HG03135 (cell line): ENCODE data around the gene ANGPTL8.

ENCODE experiments used
- ATAC-seq: cut with Tn5 transposase; IDR thresholded peaks from one replicate; pipeline ENCODE4 v1.9.1; 2021; ENCODE audit warnings: mild to moderate bottlenecking, moderate library complexity; ENCODE audit not compliant: unreplicated experiment

The ANGPTL8 gene

DNA sequence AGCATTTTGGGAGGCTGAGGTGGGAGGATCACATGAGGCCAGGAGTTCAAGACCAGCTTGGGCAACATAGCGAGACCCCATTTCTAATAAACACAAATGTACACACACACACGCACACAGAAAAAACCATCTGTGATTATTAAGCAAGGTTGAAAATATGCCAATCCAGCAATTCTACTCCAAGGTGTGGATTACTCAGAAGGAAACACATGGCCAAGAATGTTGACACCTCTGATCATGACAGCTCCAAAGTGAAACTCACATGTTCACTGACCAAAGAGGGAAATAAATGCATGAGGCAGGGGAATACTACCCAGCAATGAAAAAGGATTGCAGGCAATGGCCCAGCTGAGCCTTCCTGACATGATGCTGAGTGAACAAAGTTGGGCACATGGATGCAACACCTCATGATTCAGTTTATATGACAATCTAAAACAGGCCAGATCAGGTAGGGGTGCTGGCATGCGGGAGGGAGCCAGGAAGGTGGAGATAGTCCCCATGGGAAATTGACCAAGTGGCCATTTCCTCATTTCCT lies 18.5 kb downstream of the ANGPTL8 start:
- no peak for ATAC-seq

DNA sequence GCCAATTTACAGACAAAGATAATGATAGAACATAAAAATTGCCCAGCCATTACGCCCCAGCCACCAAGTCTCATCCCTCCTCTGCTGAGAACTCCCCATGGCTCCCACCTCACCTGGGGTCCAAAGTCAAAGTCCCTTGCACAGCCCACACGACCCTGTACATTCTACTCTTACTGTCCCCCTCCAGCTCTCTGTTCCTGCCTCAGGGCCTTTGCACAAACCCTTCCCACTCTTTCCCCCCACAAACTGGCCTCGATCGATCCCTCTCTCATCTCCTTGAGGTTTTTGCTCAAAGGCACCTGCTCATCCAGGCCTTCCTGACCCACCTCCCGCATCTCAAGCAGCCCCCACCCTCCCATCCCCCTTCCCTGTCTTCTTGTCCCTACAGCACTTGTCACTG lies 21.6 kb downstream of the ANGPTL8 start:
- ATAC-seq: no peak

DNA sequence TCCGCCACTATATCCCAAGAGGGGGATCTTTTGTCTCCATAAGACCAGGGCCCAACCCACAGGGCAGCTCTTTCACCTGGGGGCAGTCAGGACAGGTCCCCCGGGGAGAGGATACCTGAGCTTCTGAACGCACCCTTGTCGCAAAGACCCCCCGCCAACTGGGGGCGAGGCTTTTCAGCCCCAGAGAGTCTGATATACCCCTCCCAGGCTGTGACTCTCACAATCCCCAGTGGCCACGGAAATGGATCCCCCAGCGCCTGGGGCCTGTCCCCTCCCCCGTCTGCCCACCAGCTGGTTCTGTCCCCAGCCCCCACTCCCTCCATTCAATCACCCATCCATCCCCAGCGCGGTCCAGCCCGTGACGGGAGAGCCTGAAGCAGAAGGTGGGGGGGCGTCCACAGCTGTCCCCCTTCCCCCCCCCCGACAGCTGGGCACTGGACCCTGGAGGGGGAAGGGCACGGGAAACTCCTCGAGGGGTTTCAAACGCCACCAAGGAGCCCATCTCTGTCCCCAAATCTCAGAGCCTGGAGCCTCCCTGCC lies 22.1 kb downstream of the ANGPTL8 start:
- no peak for ATAC-seq

DNA sequence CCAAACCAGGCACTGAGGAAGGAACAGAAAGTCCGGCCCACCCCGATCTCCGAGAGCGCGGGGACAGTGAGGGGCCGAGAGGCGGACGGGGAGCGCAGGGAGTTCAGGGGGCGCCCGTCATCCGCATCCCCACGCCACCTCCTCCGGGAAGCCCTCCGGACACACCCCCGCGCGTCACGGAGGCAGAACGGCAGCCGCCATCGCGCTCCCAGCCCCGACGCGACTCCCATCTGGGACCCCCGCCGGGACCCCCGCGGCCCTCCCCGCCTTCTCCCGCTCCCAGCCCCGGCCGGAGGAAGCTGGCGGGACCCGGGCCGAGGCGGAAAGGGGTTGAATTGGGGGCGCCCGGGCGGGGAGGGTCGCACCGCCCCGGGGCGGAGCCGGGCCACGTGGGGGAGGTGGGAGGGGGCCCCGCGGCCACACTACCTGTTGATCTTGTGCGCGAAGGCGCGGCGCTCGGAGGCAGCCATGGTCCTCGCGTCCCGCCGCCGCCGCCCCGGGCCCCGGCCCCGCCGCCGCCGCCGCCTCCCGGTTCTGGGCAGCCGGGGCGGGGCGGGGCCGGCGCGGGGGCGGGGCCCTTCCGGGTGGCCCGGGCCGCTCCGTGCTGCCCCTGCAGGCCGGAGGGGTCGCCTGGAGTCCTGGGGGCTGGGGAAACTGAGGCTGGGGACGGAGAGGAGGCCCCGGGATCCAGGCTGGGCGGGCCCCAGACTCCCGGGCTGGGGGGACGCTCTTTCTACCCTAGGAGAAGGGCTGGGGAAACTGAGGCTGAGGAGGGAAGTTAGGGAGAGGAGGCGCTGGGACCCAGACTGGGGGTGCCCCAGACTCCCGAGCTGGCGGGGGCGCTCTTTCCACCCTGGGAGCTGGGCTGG lies 22.8 kb downstream of the ANGPTL8 start, which contains the start of gene DOCK6:
Gene DOCK6, minus strand, starts transcription at position 554 of the 869 bp plus-strand sequence. Its CDS starts 84 bp downstream, at position 470.
- no peak for ATAC-seq

DNA sequence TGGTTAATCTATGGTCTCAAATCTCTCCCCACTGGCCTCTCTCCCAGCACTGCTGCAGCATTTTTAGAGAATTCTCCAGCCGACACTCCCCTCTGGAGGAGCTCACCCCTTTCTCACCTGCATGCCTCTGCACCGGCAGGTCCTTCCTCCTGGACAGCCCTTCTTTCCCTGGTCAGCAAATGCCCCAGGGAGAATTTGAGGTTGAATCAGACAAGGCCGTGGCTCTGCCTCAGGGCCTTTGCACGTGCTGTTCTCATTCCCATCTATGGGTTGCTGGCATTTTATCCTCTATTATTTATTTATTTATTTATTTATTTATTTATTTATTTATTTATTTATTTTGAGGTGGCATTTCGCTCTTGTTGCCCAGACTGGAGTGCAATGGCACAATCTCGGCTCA lies 24.3 kb downstream of the ANGPTL8 start:
- ATAC-seq: no peak

DNA sequence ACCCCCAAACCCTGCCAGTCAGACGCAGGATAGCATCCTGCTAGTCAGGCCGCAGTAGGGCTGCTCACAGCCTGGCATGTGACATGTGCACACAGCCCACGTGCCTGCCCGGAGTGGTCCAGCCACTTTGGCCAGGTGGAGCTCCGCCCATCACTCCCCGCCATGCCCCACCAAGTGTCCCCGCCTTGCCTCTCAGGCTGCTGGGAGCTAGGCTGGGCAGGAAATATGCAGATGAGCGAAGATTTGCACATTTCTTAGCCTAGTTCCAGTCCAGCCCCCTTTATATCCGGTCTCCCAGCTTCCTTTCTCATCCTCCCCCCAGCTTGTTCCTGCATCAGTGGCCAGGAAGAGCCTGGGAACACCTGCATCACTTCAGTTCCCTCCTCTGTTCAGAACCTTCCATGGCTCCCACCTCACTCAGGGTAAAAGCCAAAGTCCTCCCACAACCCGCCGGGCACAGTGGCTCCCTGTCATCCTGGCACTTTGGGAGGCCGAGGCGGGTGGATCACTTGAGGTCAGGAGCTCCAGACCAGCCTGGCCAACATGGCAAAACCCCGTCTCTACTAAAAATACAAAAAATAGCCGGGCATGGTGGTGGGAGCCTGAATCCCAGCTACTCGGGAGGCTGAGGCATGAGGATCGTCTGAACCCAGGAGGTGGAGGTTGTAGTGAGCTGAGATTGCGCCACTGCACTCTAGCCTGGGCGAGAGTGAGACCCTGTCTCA lies 25.2 kb downstream of the ANGPTL8 start:
- ATAC-seq: no peak

DNA sequence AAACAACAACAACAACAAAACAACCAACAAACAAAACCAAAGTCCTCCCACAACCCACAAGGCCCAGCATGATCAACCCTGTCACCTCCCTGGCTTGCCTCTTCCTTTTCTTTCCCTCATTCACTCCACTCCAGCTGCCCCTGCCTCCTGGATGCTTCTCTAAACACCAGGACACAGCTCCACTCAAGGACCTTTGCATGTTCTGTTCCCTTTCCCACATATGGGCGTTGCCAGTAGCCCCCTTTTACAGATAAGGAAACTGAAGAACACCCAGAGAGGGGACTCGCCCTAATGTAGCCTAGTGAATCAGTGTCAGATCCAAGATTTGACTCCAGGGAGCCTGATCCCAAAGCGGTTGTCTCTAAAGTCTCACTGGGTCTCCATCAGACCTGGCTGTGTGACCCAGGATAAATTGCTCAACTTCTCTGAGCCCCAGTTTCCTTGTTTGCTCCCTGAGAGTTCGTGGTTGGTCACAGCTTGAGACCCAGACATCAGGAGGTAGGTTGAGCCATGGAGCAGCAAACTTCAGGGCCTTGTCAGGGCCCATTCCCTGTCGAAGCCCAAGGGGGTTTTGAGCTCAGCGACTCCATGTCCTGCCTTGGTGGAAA lies 25.9 kb downstream of the ANGPTL8 start:
- no peak for ATAC-seq

DNA sequence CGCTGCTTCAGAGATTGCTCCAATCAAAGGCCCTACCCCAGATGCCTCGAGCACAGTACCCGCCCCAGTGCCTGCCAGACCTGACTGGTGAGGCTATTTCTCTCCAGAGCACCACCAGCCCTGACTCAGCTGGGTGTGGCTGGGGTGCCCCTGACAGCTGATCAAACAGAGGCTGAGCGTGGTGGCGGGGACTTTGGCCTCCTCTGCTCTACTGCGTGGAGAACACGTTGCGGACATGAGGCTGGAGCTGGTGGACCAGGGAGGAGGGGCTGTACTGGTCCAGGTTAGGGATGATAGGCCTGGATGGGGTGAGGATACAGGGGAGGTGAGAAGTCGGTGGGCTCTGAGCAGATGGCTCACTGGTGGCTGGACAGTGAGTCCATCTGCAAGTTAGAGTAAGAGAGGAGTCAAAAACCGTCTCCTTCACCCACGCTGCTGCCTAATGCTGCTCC lies 26.4 kb downstream of the ANGPTL8 start:
- no peak for ATAC-seq

DNA sequence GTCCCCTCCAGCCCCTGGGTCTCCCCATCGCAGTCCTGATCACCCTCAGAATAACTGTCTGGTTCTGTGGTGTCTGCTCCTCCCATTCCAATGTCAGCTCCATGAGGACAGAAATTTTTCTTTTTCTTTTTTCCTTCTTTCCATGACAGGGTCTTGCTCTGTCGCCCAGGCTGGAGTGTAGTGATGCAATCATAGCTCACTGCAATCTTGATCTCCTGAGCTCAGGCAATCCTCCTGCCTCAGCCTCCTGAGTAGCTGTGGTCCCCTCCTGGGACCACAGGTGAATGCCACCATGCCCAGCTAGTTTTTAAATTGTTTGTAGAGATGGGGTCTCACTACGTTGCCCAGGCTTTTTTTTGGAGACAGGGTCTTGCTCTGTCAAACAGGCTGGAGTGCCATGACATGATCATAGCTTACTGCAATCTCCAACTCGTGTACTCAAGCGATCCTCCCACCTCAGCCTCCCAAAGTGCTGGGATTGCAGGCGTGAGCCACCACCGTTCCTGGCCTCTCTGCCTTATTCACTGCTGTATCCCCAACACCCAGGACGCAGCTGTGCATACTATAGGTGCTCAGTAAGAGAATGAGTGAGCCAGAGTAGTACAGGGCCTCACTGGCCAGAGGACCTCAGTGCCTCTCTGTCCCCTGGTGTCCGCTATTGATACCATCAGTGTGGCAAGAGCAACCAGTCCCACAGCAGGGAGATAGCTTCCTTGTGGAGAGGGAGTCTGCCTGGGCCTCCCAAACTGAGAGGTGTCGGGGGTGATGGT lies 28.1 kb downstream of the ANGPTL8 start:
- no peak for ATAC-seq

DNA sequence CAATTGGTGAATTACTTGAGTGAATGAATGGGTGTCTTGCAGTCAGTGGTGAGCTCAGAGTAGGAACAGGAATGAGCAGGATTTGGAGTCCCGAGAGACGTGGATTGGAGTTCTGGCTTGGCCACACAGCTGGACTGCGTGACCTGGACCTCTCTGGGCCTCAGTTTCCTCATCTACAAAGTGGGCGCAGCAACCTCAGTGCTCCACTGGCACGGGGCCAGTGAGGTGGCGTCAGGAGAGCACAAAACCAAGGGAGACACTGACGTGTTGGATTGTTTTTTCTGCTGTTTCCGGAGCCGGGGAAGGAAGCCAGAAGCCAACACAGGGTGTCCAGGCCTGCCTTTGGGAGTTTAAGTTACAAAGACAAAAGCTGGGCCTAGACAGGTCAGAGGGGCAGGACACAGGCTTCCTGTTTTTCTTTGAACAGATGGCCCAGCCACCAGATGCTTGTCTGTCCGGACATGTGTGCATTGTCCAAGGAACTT lies 29.4 kb downstream of the ANGPTL8 start:
- no peak for ATAC-seq

DNA sequence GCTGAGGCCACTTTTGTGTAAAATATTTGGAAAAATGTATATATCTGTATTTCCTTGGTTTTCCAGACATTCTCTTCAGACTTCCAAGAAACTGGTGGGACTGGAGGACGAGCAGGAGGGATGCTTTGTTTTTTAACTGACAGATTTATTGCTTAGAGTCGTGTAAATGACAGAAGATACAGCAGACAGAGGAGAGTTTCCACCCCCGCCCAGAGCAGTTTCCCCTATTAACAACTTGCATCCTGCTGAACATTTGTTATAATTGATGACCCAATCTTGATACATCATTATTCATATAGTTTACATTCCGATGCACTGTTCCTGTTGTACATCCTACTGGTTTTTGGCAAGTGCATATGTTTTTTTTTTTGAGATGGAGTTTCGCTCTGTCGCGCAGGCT lies 30.0 kb downstream of the ANGPTL8 start:
- ATAC-seq: no peak

DNA sequence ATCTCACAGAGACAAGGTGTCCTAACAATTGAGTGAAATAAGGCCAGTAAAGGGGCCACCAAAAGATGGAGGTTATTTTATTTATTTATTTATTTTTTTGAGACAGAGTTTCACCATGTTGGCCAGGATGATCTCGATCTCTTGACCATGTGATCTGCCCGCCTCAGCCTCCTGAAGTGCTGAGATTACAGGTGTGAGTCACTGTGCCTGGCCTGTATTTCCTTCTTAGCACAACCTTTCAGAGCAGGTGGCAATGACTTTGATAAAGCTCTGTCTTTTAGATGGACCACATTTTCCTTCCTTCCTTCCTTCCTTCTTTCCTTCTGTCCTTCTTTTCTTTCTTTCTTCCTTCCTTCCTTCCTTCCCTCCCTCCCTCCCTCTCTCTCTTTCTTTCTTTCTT lies 33.9 kb downstream of the ANGPTL8 start:
- ATAC-seq: no peak

DNA sequence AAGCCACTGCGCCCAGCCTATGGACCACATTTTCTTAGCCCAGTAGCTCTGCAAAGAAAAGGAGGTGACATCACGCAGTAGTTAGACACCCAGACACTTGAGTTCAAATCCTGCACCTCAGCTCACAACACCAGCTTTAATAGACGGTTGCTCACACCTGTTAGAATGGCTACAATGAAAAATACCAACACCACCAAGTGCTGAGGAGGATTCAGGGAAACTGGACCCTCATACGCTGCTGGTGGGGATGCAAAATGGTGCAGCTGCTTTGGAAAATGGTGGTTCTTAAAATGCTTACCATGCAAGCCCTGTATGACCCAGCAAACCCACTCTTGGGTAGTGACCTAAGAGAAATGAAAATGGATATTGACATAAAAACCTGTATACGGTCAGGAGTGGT lies 34.6 kb downstream of the ANGPTL8 start:
- no peak for ATAC-seq

DNA sequence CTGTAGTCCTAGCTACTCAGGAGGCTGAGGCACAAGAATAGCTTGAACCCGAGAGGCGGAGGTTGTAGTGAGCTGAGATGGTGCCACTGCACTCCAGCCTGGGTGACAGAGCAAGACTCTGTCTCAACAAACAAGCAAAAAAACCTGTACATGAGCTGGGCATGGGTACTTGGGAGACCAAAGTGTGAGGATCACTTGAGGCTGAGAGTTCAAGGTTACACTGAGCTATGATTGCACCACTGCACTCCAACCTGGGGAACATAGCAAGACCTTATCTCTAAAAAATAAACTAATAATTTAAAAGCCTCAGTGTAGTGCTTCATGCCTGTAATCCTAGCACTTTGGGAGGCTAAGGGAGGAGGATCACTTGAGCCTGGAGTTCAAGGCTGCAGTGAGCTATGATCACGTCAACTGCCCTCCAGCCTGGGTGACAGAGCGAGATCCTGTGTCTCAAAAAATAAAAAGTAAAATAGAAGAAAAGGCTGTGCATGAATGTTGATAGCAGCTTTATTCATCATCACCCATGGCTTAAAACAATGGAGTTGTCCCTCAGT lies 35.2 kb downstream of the ANGPTL8 start:
- ATAC-seq: no peak

DNA sequence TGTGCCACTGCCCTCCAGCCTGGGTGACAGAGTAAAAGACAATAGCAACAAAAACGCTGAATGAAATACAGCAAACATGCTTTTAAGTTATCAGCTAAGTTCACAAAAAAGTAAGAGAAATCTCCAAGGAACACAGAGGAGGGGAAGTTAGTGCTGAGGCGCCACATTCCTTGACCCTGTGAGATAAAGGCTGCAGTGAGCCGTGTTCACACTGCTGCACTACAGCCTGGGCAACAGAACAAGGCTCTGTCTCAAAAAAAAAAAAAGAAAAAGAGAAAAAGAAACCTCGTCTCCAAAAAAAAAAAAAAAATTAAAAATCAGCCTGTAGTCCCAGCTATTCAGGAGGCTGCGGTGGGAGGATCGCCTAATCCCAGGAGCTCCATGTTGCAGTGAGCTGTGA lies 39.3 kb downstream of the ANGPTL8 start:
- no peak for ATAC-seq

DNA sequence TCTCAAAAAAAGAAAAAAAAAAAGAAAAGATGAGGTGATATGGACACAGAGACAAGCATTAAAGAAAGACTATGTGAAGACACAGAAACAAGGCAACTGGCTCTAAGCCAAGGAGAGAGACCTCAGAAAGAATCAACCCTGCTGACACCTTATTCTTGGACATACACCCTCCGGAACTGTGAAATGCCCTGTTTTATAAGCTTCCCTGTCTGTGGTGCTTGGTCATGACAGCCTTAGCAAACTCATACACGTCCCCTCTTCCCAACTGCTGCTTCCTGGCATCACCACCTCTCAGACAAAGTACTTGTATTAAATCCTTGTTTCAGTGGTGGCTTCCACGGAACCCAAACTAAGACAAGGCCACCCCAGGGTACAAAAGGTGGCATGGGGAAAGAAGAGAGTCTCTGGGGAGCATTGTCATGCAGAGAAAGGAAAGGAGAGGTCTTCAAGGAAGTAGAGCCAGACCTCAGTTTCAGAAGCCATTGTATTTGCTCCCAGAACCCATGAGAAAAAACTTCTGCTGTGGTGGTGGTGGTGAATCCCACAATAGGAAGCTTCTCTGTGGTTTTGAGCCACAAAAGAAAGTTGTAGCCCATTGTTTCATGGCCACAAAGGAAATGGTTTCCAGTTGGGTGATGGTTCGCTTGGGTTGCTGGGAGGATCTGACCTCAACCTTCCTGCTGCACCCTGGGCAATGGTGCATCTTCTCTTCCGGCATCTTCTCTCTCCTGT lies 40.3 kb downstream of the ANGPTL8 start:
- ATAC-seq: no peak

DNA sequence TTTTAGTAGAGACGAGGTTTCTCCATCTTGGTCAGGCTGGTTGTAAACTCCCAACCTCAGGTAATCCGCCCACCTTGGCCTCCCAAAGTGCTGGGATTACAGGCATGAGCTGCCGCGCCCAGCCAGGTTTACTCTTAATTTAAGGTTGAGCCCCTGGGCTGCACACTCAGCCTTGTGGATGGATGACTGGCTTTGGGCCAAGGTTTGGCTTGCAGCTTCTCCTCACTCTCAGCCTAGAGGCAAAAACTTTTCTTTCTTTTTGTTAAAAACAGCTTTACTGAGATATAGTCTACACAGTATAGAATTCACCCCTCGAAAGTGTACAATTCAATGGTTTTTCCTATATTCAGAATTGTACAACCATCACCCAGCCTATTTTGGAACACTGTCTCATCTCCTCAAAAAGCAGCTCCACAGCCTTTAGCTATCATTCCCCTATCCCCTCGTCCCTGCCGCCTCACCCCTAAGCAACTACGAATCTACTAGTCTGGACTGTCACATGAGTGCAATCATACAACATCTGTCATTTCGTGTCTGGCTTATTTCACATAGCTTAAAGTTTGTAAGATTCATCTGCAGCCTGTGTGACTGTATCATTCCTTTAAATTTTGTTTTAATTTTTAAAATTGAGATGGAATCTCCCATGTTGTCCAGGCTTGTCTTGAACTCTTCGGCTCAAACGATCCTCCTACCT lies 42.1 kb downstream of the ANGPTL8 start:
- ATAC-seq: no peak

DNA sequence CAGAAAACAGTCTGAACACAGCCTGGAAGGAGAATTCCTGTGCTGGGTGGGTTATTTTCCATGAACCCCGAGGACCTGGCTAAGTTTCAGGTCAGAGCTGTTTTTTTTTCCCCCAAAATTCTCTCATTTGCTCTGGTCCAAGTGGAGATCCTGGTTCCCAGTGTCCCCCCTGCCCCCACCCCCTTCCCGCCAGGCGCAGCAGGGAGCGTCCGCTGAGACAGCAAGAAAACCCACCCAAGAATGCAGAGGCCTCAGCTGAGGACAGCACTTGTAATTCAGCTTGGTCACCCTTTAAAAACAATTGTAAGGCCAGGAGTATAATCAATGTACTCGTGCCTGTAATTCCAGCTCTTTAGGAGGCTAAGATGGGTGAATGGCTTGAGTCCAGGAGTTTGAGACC lies 45.1 kb downstream of the ANGPTL8 start:
- ATAC-seq: no peak
